ENCODE data around the gene EPOP.
"Not testable (repeated sequence)": the region's sequence is repeated elsewhere in the genome, so short reads cannot be mapped to it uniquely, and the experiment has no call there.

Gene EPOP

DNA sequence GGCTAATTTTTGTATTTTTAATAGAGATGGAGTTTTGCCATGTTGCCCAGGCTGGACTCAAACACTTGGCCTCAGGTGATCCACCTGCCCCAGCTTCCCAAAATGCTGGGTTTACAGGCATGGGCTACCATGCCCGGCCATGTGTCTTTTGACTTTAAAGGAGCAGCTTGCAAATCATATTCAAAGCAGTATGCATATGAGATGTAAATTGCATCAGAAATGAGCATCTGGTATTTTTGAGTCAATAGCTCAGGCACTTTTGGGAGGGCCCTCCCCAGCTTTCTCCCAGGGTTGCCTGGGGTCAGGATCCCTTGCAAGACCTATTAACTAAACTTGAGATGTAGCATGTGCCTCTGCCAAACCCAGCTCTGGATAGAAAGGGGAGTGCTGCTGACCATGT lies 21.5 kb downstream of the EPOP start:
- peaks cover 21% of the 10 kb centered on the region for H3K27me3 Mint-ChIP-seq (ENCODE audit: low read depth)
- peaks cover 5% of the 10 kb centered on the region for H3K4me1 Mint-ChIP-seq
- H3K27ac Mint-ChIP-seq: no peak overlapping the region
- no peaks in the 10 kb centered on the region for H3K36me3 Mint-ChIP-seq (ENCODE audit: low read depth)
- no peak for TF ChIP-seq CTCF (IDR thresholded peaks at IDR 0.05; ENCODE audit: unreplicated experiment in 3 of 3)
- no peak overlapping the region for H3K4me3 Mint-ChIP-seq
- no peaks in the 10 kb centered on the region for H3K9me3 Mint-ChIP-seq

DNA sequence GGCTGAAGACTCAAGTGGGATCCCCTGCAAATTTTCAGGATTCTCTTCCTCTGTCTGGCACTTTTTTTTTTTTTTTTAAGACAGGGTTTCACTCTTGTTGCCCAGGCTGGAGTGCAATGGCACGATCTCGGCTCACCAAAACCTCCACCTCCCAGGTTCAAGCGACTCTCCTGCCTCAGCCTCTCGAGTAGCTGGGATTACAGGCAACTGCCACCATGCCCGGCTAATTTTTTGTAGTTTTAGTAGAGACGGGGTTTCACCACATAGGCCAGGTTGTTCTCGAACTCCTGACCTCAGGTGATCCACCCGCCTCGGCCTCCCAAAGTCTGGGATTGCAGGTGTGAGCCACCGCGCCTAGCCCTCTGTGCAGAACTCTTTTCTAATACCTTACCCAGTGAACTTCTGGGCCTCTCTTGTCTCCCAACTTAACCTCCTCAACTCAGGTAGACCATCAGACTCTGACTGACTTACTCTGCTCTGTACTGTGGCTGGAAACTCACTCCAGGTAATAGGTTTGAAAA lies 24.0 kb downstream of the EPOP start:
- not testable (repeated sequence) for H3K36me3 Mint-ChIP-seq (ENCODE audit: low read depth); H3K4me1 Mint-ChIP-seq; H3K9me3 Mint-ChIP-seq; H3K4me3 Mint-ChIP-seq; H3K27ac Mint-ChIP-seq
- peaks cover 21% of the 10 kb centered on the region for H3K27me3 Mint-ChIP-seq (ENCODE audit: low read depth)

GRCh38 chr17:38637951-38638350 lies 36.8 kb downstream of the EPOP start:
- Mint-ChIP-seq H3K4me1 (no peaks in the 10 kb centered on the region), H3K27me3 (ENCODE audit: low read depth) (peaks cover 8% of the 10 kb centered on the region), H3K9me3 (no peaks in the 10 kb centered on the region), H3K27ac (no peak overlapping the region), H3K36me3 (ENCODE audit: low read depth) (no peaks in the 10 kb centered on the region), H3K4me3 (no peak overlapping the region)
- no peak for TF ChIP-seq CTCF (IDR thresholded peaks at IDR 0.05; ENCODE audit: unreplicated experiment in 3 of 3)

- Mint-ChIP-seq H3K36me3 (ENCODE audit: low read depth) (no peaks in the 10 kb centered on the region), H3K4me1 (no peaks in the 10 kb centered on the region), H3K27me3 (ENCODE audit: low read depth) (peaks cover 5% of the 10 kb centered on the region), H3K9me3 (peaks cover 2% of the 10 kb centered on the region), H3K27ac (no peak overlapping the region), H3K4me3 (no peak overlapping the region)
- no peak for TF ChIP-seq CTCF (IDR thresholded peaks at IDR 0.05; ENCODE audit: unreplicated experiment in 3 of 3)
These were observed 38.7 kb downstream of the EPOP start for GRCh38 chr17:38636054-38636453.

DNA sequence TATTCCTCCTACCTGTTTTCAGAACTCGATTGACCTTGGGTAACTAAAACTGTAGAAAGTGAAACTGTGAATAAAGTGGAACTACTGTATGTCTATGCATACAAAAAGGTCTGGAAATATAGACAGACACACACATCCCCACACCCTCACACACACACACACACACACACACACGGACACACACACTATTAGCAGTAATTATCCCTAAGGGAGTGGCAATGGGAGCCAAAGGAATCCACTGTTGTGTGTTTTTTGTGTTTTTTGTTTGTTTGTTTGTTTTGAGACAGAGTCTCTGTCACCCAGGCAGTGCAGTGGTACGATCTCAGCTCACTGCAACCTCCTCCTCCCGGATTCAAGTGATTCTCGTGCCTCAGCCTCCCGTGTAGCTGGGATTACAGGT lies 42.4 kb downstream of the EPOP start:
- Mint-ChIP-seq H3K36me3 (ENCODE audit: low read depth) (no peaks in the 10 kb centered on the region), H3K4me1 (no peaks in the 10 kb centered on the region), H3K27me3 (ENCODE audit: low read depth) (peaks cover 5% of the 10 kb centered on the region), H3K4me3 (no peak overlapping the region), H3K27ac (no peak overlapping the region), H3K9me3 (peaks cover 5% of the 10 kb centered on the region)
- no peak for TF ChIP-seq CTCF (IDR thresholded peaks at IDR 0.05; ENCODE audit: unreplicated experiment in 3 of 3)

- no peaks in the 10 kb centered on the region for H3K36me3 Mint-ChIP-seq (ENCODE audit: low read depth)
- H3K4me1 Mint-ChIP-seq: no peaks in the 10 kb centered on the region
These were observed 46.3 kb downstream of the EPOP start for GRCh38 chr17:38628441-38628840.

More at GRCh38 chr17:38628441-38628840, 46.3 kb downstream of the EPOP start:
- Mint-ChIP-seq H3K27ac (no peak overlapping the region), H3K9me3 (peaks cover 5% of the 10 kb centered on the region), H3K27me3 (ENCODE audit: low read depth) (peaks cover 7% of the 10 kb centered on the region), H3K4me3 (no peak overlapping the region)
- TF ChIP-seq CTCF (IDR thresholded peaks at IDR 0.05; ENCODE audit: unreplicated experiment in 3 of 3): no peak

Data from nephron (organoid).